Small intestine (tissue), 7 donors: ENCODE measurements around the gene C22orf39. TPM values are rescaled to one million over a fixed set of nuclear protein-coding genes. Genes with fewer than 3 reads are reported as not detected.

Experiments
- DNase-seq, 2 donors: peaks; one replicate each; pipeline versions ENCODE4 v3.0.0 to v3.0.0-alpha.2; 2013
- FAIRE-seq: peaks from 2 replicates; lab custom pipeline; 2012; peaks lifted over from hg19 to GRCh38; lab: Jason Lieb, UNC
- H3K27ac ChIP-seq, 3 donors: one replicate each; pipeline ENCODE4 v1.5.1; 2013; ENCODE audit warnings: low read length in 2 of 3, mild to moderate bottlenecking in 2 of 3, control low read depth in 1 of 3, inconsistent platforms in 1 of 3, low read depth in 1 of 3, moderate library complexity in 1 of 3
- H3K27me3 ChIP-seq, 3 donors: one replicate each; pipeline ENCODE4 v1.6.1; 2013; ENCODE audit warnings: low read length in 3 of 3, inconsistent platforms in 1 of 3; ENCODE audit not compliant: control insufficient read depth in 3 of 3, insufficient read depth in 3 of 3
- H3K36me3 ChIP-seq, 3 donors: one replicate each; pipeline ENCODE4 v1.6.1; 2013; ENCODE audit warnings: low read length in 3 of 3, inconsistent platforms in 1 of 3, low read depth in 1 of 3, mild to moderate bottlenecking in 1 of 3, moderate library complexity in 1 of 3; ENCODE audit not compliant: control insufficient read depth in 3 of 3, insufficient read depth in 2 of 3
- H3K4me1 ChIP-seq, 3 donors: one replicate each; pipeline ENCODE4 v1.6.1; 2013; ENCODE audit warnings: low read length in 2 of 3, inconsistent platforms in 1 of 3, low read depth in 1 of 3, mild to moderate bottlenecking in 1 of 3, moderate library complexity in 1 of 3; ENCODE audit not compliant: control insufficient read depth in 3 of 3, insufficient read depth in 2 of 3
- H3K4me3 ChIP-seq, 3 donors: one replicate each; pipeline ENCODE4 v1.5.1; 2013; ENCODE audit warnings: low read length in 3 of 3, control low read depth in 1 of 3, inconsistent platforms in 1 of 3, low read depth in 1 of 3, mild to moderate bottlenecking in 1 of 3, moderate library complexity in 1 of 3
- H3K9me3 ChIP-seq, 2 donors: one replicate each; pipeline ENCODE4 v1.6.1; 2013; ENCODE audit warnings: low read depth in 1 of 2, low read length in 1 of 2; ENCODE audit not compliant: control insufficient read depth in 2 of 2, insufficient read depth in 1 of 2
- WGBS, 3 donors: extraction: QIAGEN DNeasy Blood & Tissue Kit; methylation state at CpG; one replicate each; pipeline ENCODE4 v1.1.7; 2013; 5-methylcytosine and 5-hydroxymethylcytosine counted together
- polyA plus RNA-seq, 4 donors: library from polyadenylated mRNA; stranded (reverse) in 3 of 4; unstranded in 1 of 4; fragments of 200-250 nt in 3 of 4; fragments of 120-200 nt in 1 of 4; gene quantifications; one replicate each; pipeline versions ENCODE4 v1.2.1 to v1.2.3, GENCODE V29; 2013
- donor health status: healthy with polysubstance abuse.
- donor health status: control.
- donor health status: control.
- donor health status: Bipolar disorder and iron deficiency.
- donor health status: healthy.

Gene C22orf39
- polyA plus RNA-seq, 4 donors, result 28.6 to 32.2 (median 29.4) TPM

GRCh38 chr22:19400881-19401280, 46.6 kb downstream of the C22orf39 start:
- Histone ChIP-seq H3K27ac (no peak overlapping the region), H3K27me3 (no peaks in the 10 kb centered on the region), H3K4me3 (no peak overlapping the region), H3K4me1 (no peaks in the 10 kb centered on the region), H3K9me3 (no peaks in the 10 kb centered on the region), H3K36me3 (peaks cover 3 to 56% (median 16%) of the 10 kb centered on the region in 3 donors)
- 95% methylated on average over 6 of the region's 6 CpGs for WGBS, 3 donors
- DNase-seq, result no peak
- no peak for FAIRE-seq

- Histone ChIP-seq H3K36me3 (peaks cover 7 to 62% (median 22%) of the 10 kb centered on the region in 3 donors), H3K4me3 (no peak overlapping the region), H3K27me3 (no peaks in the 10 kb centered on the region), H3K4me1 (no peaks in the 10 kb centered on the region), H3K27ac (no peak overlapping the region), H3K9me3 (no peaks in the 10 kb centered on the region)
- WGBS, 3 donors, result 89 to 92% (median 91%) methylated on average over 2 of the region's 2 CpGs
- FAIRE-seq (no peak), DNase-seq (no peak)
Observed at GRCh38 chr22:19398652-19399051, 48.9 kb downstream of the C22orf39 start.

GRCh38 chr22:19398206-19398605, 49.3 kb downstream of the C22orf39 start:
- Histone ChIP-seq H3K4me1 (no peaks in the 10 kb centered on the region), H3K27ac (no peak overlapping the region), H3K36me3 (peaks cover 7 to 63% (median 22%) of the 10 kb centered on the region in 3 donors), H3K27me3 (no peaks in the 10 kb centered on the region), H3K4me3 (no peak overlapping the region), H3K9me3 (no peaks in the 10 kb centered on the region)
- 67 to 76% (median 70%) methylated on average over 6 of the region's 6 CpGs for WGBS, 3 donors
- DNase-seq, result no peak
- no peak for FAIRE-seq

- Histone ChIP-seq H3K9me3 (no peaks in the 10 kb centered on the region), H3K27ac (no peak overlapping the region), H3K27me3 (no peaks in the 10 kb centered on the region), H3K4me3 (no peak overlapping the region), H3K36me3 (peaks cover 10 to 66% (median 22%) of the 10 kb centered on the region in 3 donors), H3K4me1 (no peaks in the 10 kb centered on the region)
- WGBS, 3 donors, result 89 to 100% (median 96%) methylated on average over 3 of the region's 3 CpGs
- DNase-seq, result no peak
- FAIRE-seq, result no peak
Observed at GRCh38 chr22:19397734-19398104, 49.8 kb downstream of the C22orf39 start.

GRCh38 chr22:19396934-19397733, 50.4 kb downstream of the C22orf39 start:
- Histone ChIP-seq H3K4me3 (no peak overlapping the region), H3K9me3 (no peaks in the 10 kb centered on the region), H3K27me3 (no peaks in the 10 kb centered on the region), H3K27ac (no peak overlapping the region), H3K36me3 (peaks cover 11 to 72% (median 22%) of the 10 kb centered on the region in 3 donors), H3K4me1 (no peaks in the 10 kb centered on the region)
- FAIRE-seq (no peak), DNase-seq (no peak)
- WGBS, 3 donors, result 90 to 93% (median 91%) methylated on average over 6 of the region's 6 CpGs

GRCh38 chr22:19396561-19396933, 51.0 kb downstream of the C22orf39 start:
- H3K27me3 ChIP-seq, result no peaks in the 10 kb centered on the region
- H3K4me3 ChIP-seq, result no peak overlapping the region
- WGBS, 3 donors, result 86 to 94% (median 93%) methylated on average over 6 of the region's 6 CpGs
- FAIRE-seq (no peak), DNase-seq (no peak)
- no peak overlapping the region for H3K27ac ChIP-seq
- no peaks in the 10 kb centered on the region for H3K4me1 ChIP-seq
- H3K9me3 ChIP-seq, result no peaks in the 10 kb centered on the region
- H3K36me3 ChIP-seq, result peaks cover 13 to 73% (median 25%) of the 10 kb centered on the region in 3 donors

GRCh38 chr22:19395276-19395675, 52.2 kb downstream of the C22orf39 start:
- DNase-seq (no peak), FAIRE-seq (no peak)
- Histone ChIP-seq H3K27me3 (no peaks in the 10 kb centered on the region), H3K4me1 (no peaks in the 10 kb centered on the region), H3K9me3 (no peaks in the 10 kb centered on the region), H3K36me3 (peaks cover 9 to 73% (median 24%) of the 10 kb centered on the region in 3 donors), H3K4me3 (no peak overlapping the region), H3K27ac (no peak overlapping the region)
- 95 to 100% (median 96%) methylated on average over 4 of the region's 4 CpGs for WGBS, 3 donors

- FAIRE-seq (no peak), DNase-seq (no peak)
- Histone ChIP-seq H3K27me3 (no peaks in the 10 kb centered on the region), H3K4me1 (no peaks in the 10 kb centered on the region), H3K36me3 (peaks cover 9 to 80% (median 27%) of the 10 kb centered on the region in 3 donors), H3K4me3 (no peak overlapping the region), H3K27ac (no peak overlapping the region), H3K9me3 (no peaks in the 10 kb centered on the region)
- WGBS, 3 donors, result 94 to 95% (median 95%) methylated on average over 8 of the region's 8 CpGs
Observed at GRCh38 chr22:19394274-19395050, 53.0 kb downstream of the C22orf39 start.
